Measurements from ENCODE around the gene ZNF445. TPM values are rescaled to one million over a fixed set of nuclear protein-coding genes. Genes with fewer than 3 reads are reported as not detected.

ZNF445 gene
- total RNA-seq, 1 donor from 2014 or later = 28.3 TPM

GRCh38 chr3:44446929-44447328, 30.5 kb downstream of the ZNF445 start:
- H3K4me1 Mint-ChIP-seq = no peaks in the 10 kb centered on the region
- H3K4me3 Mint-ChIP-seq = no peak overlapping the region
- H3K27ac ChIP-seq = no peak overlapping the region
- no peaks in the 10 kb centered on the region for H3K27me3 ChIP-seq
- H3K27ac Mint-ChIP-seq = no peak overlapping the region
- H3K4me1 ChIP-seq = no peaks in the 10 kb centered on the region
- no peak for TF ChIP-seq EZH2phosphoT487 (IDR thresholded peaks at IDR 0.05)
- TF ChIP-seq CTCF (IDR thresholded peaks at IDR 0.05) = no peak
- H3F3A ChIP-seq (ENCODE audit: low read depth) = no peaks in the 10 kb centered on the region
- no peak overlapping the region for H2AFZ ChIP-seq (replicated peaks)
- H3K9me3 ChIP-seq (ENCODE audit: low read depth) = no peaks in the 10 kb centered on the region
- H3K9me3 Mint-ChIP-seq = peaks cover 11% of the 10 kb centered on the region
- DNase-seq (ENCODE audit: low spot score) = no peak
- H3K36me3 ChIP-seq = peaks cover 16% of the 10 kb centered on the region
- H3K4me2 ChIP-seq = no peak overlapping the region
- peaks cover 5% of the 10 kb centered on the region for H3K79me2 ChIP-seq (ENCODE audit: low read depth)
- H4K20me1 ChIP-seq (ENCODE audit: low read depth) = peaks cover 6% of the 10 kb centered on the region
- H3K27me3 Mint-ChIP-seq (ENCODE audit: insufficient read depth, low read depth) = peaks cover 12% of the 10 kb centered on the region
- no peak overlapping the region for H3K4me3 ChIP-seq
- no peak overlapping the region for H3K9ac ChIP-seq
- peaks cover 76% of the 10 kb centered on the region for H3K36me3 Mint-ChIP-seq

GRCh38 chr3:44445786-44446185, 31.7 kb downstream of the ZNF445 start:
- Histone ChIP-seq H3K79me2 (ENCODE audit: low read depth) (no peaks in the 10 kb centered on the region), H3K27me3 (no peaks in the 10 kb centered on the region), H4K20me1 (ENCODE audit: low read depth) (no peaks in the 10 kb centered on the region), H2AFZ (replicated peaks) (no peak overlapping the region), H3K36me3 (peaks cover 16% of the 10 kb centered on the region), H3K27ac (no peak overlapping the region), H3K4me1 (no peaks in the 10 kb centered on the region), H3K9ac (no peak overlapping the region), H3K4me3 (no peak overlapping the region), H3K9me3 (ENCODE audit: low read depth) (no peaks in the 10 kb centered on the region), H3K4me2 (no peak overlapping the region), H3F3A (ENCODE audit: low read depth) (no peaks in the 10 kb centered on the region)
- peaks cover 12% of the 10 kb centered on the region for H3K27me3 Mint-ChIP-seq (ENCODE audit: insufficient read depth, low read depth)
- no peaks in the 10 kb centered on the region for H3K4me1 Mint-ChIP-seq
- peaks cover 11% of the 10 kb centered on the region for H3K9me3 Mint-ChIP-seq
- peaks cover 71% of the 10 kb centered on the region for H3K36me3 Mint-ChIP-seq
- no peak overlapping the region for H3K27ac Mint-ChIP-seq
- DNase-seq (ENCODE audit: low spot score) = no peak
- no peak overlapping the region for H3K4me3 Mint-ChIP-seq
- TF ChIP-seq EZH2 (IDR thresholded peaks at IDR 0.05) (no peak), EZH2phosphoT487 (IDR thresholded peaks at IDR 0.05) (no peak), CTCF (IDR thresholded peaks at IDR 0.05) (no peak)

- H4K20me1 ChIP-seq (ENCODE audit: low read depth) = no peaks in the 10 kb centered on the region
- no peak overlapping the region for H3K4me3 Mint-ChIP-seq
Observed at GRCh38 chr3:44444896-44445691, 32.4 kb downstream of the ZNF445 start.

More at GRCh38 chr3:44444896-44445691, 32.4 kb downstream of the ZNF445 start:
- H2AFZ ChIP-seq (replicated peaks) = no peak overlapping the region
- Mint-ChIP-seq H3K27ac (no peak overlapping the region), H3K9me3 (peaks cover 9% of the 10 kb centered on the region), H3K4me1 (no peaks in the 10 kb centered on the region), H3K36me3 (peaks cover 69% of the 10 kb centered on the region), H3K27me3 (ENCODE audit: insufficient read depth, low read depth) (peaks cover 12% of the 10 kb centered on the region)
- no peak overlapping the region for H3K9ac ChIP-seq
- H3K9me3 ChIP-seq (ENCODE audit: low read depth) = no peaks in the 10 kb centered on the region
- no peaks in the 10 kb centered on the region for H3K27me3 ChIP-seq
- TF ChIP-seq EZH2 (IDR thresholded peaks at IDR 0.05) (no peak), EZH2phosphoT487 (IDR thresholded peaks at IDR 0.05) (no peak), CTCF (IDR thresholded peaks at IDR 0.05) (no peak)
- peaks cover 16% of the 10 kb centered on the region for H3K36me3 ChIP-seq
- no peak for DNase-seq (ENCODE audit: low spot score)
- H3K27ac ChIP-seq = no peak overlapping the region
- H3K79me2 ChIP-seq (ENCODE audit: low read depth) = no peaks in the 10 kb centered on the region
- H3K4me1 ChIP-seq = no peaks in the 10 kb centered on the region
- no peak overlapping the region for H3K4me3 ChIP-seq
- no peak overlapping the region for H3K4me2 ChIP-seq
- no peaks in the 10 kb centered on the region for H3F3A ChIP-seq (ENCODE audit: low read depth)

Measured in neural progenitor cell (in vitro differentiated cells).